HG03469 (cell line): Measurements from ENCODE around the gene DDTL.
"Not testable (repeated sequence)": the region's sequence is repeated elsewhere in the genome, so short reads cannot be mapped to it uniquely, and the experiment has no call there.

Experiments
- ATAC-seq: cut with Tn5 transposase; IDR thresholded peaks from one replicate; pipeline ENCODE4 v1.9.1; 2021; ENCODE audit warnings: mild to moderate bottlenecking, moderate library complexity, moderate number of reproducible peaks; ENCODE audit not compliant: unreplicated experiment

Gene DDTL

DNA sequence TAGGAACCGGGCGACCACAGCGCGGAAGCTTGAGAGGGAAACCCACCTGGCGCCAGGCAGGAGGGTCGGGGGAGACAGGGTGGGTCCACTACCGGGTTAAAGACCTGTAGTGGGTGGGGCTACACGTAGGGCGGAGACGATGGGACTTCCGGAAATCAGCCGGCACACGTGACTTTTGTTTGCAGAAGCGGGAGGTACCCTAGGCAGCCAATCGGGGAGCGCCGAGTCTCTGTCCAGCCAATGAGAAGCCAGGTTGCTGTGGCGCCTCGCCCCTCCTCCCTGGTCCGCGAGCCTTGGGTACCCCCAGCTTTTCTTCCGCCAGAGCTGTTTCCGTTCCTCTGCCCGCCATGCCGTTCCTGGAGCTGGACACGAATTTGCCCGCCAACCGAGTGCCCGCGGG is at the start of gene DDTL:
Gene DDTL, plus strand, starts transcription at position 321 of the 400 bp plus-strand sequence. Its CDS starts 27 bp downstream, at position 348.
- ATAC-seq = peak; percentile 83

DNA sequence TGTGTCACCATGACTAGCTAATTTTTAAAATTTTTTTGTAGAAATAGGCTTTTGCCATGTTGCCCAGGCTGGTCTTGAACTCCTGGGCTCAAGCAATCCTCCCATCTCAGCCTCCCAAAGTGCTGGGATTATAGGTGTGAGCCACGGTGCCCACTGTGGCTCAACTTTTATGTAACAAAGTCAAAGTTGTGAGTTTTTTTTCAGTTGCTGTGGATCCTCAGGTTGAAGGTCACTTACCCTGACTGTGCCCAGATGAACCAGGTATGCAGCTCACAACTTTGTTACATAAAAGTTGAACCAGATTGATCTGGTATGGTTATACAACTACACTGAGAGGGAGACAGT is 46.4 kb upstream of the DDTL start:
- ATAC-seq = not testable (repeated sequence)

- not testable (repeated sequence) for ATAC-seq
Observed at GRCh38 chr22:23921586-23922201, 45.0 kb upstream of the DDTL start.

- ATAC-seq = no peak
Observed at GRCh38 chr22:23922921-23923320, 43.8 kb upstream of the DDTL start.

DNA sequence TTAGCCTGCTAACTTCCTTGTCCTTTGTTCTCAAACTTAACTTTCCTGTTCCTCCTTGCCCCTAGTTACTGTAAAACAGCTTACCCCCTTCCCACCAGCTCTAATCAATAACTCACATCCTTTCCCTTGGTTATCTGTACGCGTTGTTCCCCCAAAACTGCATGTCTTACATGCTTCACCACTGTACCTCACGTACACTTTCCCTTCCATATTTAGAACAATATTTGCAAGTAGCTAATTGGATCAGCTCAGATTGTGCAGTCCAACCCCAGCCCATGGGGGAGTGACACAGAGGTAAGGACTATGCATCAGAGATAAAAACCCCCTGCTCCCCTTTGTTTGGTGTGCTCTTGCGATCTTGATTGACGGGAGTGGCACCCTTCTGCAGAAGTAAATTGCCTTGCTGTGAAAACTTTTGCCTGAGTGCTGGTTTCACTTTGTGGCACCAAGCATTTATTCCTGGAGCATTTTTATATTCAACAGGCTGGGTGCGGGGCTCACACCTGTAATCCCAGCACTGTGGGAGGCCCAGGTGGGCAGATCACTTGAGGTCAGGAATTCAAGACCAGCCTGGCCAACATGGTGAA is 41.6 kb upstream of the DDTL start:
- ATAC-seq = no peak

DNA sequence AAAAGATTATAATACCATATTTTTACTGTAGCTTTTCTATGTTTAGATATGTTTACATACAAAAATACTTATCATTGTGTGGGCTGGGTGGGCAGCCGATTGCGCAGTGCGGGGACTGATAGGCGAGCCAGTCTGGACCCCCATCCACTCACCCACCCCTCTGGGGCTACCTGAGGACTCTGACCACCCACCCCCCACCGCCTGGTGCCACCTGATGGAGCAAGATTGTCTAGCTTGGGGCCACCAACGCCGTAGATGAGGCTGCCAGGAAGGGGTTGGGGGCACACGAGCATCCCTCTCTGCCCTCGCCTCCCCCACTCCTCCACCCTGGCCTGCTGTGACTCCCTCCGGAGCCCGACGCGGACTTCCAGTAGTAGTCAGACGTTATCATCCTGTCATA is 40.1 kb upstream of the DDTL start:
- no peak for ATAC-seq

DNA sequence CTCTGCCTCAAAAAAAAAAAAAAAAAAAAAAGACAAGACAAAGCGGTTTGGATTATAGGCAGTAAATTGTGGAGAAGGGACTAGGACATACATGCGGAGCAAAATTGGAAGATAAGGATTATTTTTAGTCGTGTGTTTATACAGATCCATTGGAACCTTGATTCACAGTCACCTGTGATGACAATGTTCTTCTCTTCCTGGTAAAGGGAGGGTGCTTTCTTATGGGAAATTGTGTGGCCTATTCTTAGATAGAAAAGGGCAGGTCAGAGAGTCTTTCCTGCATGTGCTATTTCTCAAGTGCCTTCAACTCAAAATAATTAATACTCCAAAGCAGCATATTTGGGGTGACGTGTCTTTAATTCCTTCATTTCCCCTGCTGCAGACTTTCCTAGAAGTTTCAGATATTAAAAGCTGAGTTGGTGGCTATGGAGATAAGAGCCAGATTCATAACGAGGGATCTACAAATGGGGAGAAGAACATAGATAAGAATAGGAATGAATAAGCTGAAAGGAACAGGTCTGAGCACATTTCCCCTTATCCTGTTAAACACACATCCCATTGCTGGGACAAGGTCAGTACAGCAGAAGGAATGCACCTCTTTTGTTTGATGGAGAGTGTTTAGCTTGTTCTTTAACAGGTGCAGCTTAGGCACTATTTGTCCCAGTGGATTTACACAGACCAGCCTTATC is 28.2 kb upstream of the DDTL start:
- ATAC-seq = no peak

DNA sequence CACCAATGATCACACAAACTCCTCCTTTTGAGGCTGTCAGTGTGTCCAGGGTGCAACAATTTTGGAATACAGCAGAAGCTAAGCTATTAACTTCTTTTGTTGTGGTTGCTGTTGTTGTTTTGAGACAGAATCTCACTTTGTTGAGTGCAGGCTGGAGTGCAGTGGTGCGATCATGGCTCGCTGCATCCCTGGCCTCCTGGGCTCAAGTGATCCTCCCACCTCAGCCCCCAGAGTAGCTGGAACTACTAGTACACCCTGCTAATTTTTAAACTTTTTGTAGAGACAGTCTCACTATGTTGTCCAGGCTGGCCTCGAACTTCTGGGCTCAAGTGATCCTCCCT is 27.7 kb upstream of the DDTL start:
- ATAC-seq = no peak

DNA sequence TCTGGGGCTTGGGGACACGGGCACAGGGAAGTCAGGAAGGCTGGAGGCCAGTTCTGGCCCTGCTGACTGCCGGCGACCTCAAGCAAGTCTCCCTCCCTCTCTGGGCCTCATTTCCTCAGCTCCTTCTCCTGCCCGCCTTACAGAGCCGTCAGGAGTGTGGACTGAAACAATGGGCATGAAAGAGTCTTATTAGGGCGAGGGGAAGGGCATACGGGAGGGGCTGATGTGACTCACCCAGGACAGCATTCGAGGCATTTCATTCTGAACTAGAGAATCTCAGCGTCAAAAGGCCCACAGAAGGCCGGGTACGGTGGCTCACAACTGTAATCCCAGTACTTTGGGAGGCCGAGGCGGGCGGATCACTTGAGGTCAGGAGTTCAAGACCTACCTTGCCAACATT is 26.5 kb upstream of the DDTL start:
- ATAC-seq = not testable (repeated sequence)

GRCh38 chr22:23947391-23947790 is 19.3 kb upstream of the DDTL start:
- not testable (repeated sequence) for ATAC-seq

DNA sequence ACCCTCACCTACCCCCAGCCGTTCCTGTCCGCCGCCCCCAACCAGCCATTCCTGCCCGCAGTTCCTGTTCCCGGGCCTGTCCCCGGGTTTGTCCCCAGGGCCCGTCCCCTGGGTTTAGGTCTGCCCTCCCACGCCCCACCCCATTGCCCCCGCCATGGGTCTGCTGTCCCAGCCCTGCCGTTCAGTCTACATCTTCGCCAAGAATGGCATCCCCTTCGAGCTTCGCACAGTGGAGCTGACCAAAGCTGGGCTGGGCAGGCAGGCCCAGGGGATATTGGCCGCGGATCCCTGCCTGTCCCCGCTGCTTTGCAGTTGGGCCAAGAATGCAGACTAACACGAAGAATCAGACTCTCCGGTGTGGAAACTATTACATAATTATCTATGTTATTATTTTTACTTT is 16.9 kb upstream of the DDTL start:
- not testable (repeated sequence) for ATAC-seq

DNA sequence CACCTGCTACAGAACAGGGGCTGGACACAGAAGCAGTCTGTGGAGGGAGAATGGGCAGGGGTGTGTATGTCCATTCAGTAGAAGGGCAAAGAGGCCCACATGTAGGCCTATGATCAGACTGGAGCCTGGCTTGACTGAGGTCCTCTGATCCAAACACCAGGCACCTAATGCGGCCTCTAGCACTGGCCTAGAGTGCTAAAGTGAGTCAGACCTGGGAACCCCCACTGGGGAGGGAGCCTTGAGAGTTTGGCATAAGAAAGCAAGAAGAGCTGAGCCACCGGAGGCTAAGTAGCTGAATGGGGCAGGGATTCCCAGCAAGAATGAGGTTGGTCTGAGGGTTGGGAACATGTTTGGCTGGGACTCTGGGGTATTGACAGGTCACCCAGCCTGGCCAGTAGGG is 15.3 kb upstream of the DDTL start:
- ATAC-seq = not testable (repeated sequence)

- ATAC-seq = not testable (repeated sequence)
Observed at GRCh38 chr22:23952794-23953405, 13.8 kb upstream of the DDTL start.

DNA sequence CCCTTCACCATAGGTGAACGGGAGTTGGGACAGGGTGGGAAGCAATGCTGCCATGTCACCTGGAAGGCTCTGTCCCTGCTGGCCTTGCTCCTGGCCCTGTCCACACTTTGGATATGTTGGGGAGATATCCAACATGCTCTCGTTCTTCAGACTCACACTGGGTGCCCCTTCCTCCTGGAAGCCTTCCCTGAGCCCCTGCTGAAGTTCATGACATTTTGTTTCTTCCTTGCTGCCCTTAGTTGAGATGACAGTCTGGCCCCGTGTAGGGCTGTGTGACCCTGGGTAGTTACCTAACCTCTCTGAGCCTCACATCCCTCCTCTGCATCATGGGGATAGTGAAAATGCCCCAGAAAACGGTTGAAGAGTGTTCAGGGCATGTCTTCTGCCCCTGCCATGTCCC is 13.2 kb upstream of the DDTL start:
- ATAC-seq = not testable (repeated sequence)

DNA sequence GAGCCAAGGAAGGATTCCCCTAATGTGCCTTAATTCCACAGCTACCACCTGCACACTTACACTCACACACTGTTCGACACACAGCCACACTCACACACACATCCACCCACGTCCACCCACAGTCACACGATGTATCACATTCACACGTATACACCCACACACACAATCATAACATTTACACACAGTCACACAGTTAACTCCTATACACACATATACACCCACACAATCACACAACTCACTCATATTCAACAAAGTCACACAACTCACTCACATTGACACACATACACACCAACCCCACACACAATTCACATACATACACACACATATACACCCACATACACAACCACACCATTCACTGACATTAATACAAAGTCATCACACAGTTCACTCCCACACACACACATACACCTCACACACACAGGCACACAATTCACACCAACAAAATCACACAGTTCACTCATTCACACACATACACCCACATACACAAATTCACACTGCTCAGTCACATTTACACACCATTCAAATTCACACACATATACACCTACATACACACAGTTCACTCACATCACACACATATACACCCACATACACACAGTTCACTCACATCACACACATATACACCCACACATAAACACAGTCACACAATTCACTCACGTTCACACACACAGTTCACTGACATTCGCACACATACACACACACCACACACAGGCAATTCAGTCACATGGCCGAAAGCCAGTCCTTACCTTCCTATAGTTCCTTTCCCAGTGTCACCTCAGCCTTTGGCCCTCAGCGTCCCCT is 12.3 kb upstream of the DDTL start:
- not testable (repeated sequence) for ATAC-seq

DNA sequence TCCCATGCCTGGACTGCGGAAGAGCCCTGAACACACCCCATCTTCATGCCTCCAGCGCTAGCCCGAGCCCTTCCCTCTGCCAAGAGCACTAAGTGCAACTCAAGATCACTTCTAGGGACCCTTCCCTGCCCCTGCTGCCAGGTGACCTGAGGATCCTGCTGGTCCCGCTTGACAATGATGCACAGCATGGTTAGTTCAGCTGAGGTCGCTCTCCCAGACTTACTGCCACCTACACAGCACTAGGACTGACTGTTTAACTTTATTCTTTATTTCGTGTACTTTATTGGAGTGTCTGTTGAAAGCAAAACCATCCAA is 11.7 kb upstream of the DDTL start:
- not testable (repeated sequence) for ATAC-seq

- not testable (repeated sequence) for ATAC-seq
Observed at GRCh38 chr22:23955886-23956285, 10.8 kb upstream of the DDTL start.

DNA sequence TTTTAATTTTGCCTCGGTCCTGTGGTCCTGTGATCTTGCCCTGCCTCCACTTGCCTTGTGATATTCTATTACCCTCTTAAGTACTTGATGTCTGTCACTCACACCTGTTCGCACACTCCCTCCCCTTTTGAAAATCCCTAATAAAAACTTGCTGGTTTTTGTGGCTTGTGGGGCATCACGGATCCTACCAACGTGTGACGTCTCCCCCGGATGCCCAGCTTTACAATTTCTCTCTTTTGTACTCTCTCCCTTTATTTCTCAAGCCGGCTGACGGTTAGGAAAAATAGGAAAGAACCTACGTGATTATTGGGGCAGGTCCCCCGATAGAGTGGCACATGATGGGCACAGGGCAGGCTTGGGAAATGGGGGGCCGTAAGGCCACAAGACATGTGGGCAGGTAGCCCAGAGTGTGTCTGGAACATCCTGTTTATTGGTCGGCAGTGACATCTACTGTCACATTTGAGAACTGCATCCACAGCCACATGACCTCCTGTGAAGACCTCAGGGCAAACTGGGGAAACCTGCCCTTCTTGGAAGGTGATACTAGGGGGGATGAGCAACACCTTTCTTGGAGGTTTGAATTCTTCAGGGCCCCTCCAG is 10.3 kb upstream of the DDTL start:
- not testable (repeated sequence) for ATAC-seq

DNA sequence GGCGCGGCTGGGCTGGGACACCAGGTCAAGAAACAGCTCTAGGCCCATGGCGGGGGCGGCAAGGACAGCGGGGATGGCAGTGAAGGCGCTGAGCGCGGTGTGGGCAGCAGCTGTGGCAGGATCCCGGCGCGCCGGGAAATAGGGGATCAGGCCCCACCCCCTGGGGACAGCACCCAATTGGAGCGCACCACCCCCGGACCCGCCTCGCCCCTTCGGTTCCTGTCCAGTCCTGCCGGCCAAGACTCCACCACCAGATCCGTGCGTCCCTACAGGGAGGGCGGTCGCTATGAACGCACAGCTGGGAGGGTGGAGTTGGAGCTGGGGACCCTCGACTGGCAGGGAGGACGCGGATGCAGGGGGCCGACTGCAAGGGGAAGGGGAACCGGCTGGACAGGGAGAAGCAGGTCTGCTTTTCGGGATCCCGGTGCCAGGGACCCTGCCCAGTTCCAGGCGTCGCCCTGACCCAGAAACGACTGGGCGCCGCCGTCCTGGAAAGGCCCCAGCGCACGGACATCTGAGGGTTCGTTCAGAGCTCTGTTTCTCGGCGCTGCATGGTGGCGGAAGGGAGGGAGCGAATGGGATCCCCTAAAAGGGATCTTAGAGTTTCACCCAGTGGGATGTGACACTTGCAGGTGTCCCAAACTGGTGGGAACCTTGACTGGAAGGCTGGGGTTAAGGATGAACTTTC is 5.5 kb upstream of the DDTL start, which contains the start of gene GSTT2B:
Gene GSTT2B, minus strand, starts transcription at position 112 of the 688 bp plus-strand sequence. Its CDS starts 64 bp downstream, at position 48.
- ATAC-seq = not testable (repeated sequence)

DNA sequence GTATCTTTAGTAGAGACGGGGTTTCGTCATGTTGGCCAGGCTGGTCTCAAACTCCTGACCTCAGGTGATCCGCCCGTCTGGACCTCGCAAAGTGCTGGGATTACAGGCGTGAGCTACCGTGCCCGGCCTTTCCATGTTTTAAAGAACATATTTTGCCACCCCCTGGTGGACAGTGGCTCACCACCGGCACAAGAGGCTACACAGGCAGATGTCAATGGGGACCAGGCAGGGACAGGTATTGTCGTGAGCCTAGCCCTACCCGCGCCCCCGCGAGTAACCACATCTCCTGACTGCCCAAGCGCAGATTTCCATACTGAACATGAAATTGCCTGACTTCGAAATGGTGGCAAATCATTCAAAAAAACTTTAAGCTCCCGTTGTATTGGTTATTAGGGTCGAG is 594 bp upstream of the DDTL start:
- not testable (repeated sequence) for ATAC-seq
